NCI-H510A treated with DMSO at 0.1 percent for 48 hours (cell line): Measurements from ENCODE around the gene LRRC71.
A peak's percentile ranks its signal among the peaks of the same experiment; 100 is the strongest.

Source experiments
- DNase-seq: peaks from one replicate; lab custom pipeline; 2025; lab: John Stamatoyannopoulos, UW

Gene LRRC71

GRCh38 chr1:156892190-156893047, 28.0 kb upstream of the LRRC71 start:
- DNase-seq: peak; percentile 78

GRCh38 chr1:156893048-156893953, 27.1 kb upstream of the LRRC71 start, which contains the start of gene PEAR1:
Gene PEAR1 (plus strand): TSS chr1:156893718. CDS start chr1:156903927, 10,209 bp downstream.
- DNase-seq: no peak

GRCh38 chr1:156894001-156894400, 26.4 kb upstream of the LRRC71 start:
- no peak for DNase-seq

GRCh38 chr1:156894711-156895454, 25.5 kb upstream of the LRRC71 start:
- no peak for DNase-seq

GRCh38 chr1:156895455-156895812, 25.0 kb upstream of the LRRC71 start:
- DNase-seq: no peak

- no peak for DNase-seq
Measured at GRCh38 chr1:156895927-156896326, 24.5 kb upstream of the LRRC71 start.

- DNase-seq: no peak
Measured at GRCh38 chr1:156896490-156897033, 23.9 kb upstream of the LRRC71 start.

GRCh38 chr1:156897078-156897825, 23.2 kb upstream of the LRRC71 start:
- DNase-seq: no peak

- DNase-seq: no peak
Measured at GRCh38 chr1:156898161-156898566, 22.3 kb upstream of the LRRC71 start.

GRCh38 chr1:156898971-156899664, 21.3 kb upstream of the LRRC71 start:
- DNase-seq: no peak

GRCh38 chr1:156899956-156900718, 20.3 kb upstream of the LRRC71 start:
- DNase-seq: no peak

GRCh38 chr1:156900896-156901589, 19.4 kb upstream of the LRRC71 start:
- DNase-seq: no peak

GRCh38 chr1:156901590-156901900, 18.9 kb upstream of the LRRC71 start:
- DNase-seq: no peak

- DNase-seq: no peak
Measured at GRCh38 chr1:156901966-156902915, 18.2 kb upstream of the LRRC71 start.

- DNase-seq: no peak
Measured at GRCh38 chr1:156903328-156904091, 16.9 kb upstream of the LRRC71 start.

GRCh38 chr1:156904187-156904959, 16.1 kb upstream of the LRRC71 start:
- no peak for DNase-seq

GRCh38 chr1:156905176-156905575, 15.3 kb upstream of the LRRC71 start:
- no peak for DNase-seq
